ENCODE data around the gene ISCA2. TPM values are rescaled to one million over a fixed set of nuclear protein-coding genes. Genes with fewer than 3 reads are reported as not detected.

ISCA2 gene
- total RNA-seq, 2 donors from 2014 or later: 20.4 to 22.3 TPM

DNA sequence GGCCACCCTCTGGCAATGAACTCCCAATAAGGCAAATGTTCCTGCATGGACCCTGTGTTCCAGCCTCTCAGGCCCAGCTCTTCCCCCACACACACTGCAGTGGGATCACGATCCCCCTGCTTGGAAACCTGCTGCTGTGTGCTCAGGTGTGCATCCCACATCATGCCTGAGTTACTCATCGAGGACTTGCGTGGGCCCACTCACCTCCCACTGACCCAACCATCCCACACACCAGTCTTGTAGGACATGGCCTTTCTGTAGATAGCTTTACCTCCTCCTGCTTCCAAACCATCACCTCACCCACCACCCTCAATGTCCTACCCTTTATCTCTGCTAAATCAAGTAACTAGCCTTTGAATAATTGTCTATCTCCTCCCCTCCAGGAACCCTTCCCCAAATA is 25.1 kb upstream of the ISCA2 start:
- H3K9me3 ChIP-seq: no peaks in the 10 kb centered on the region
- H3K27ac ChIP-seq: no peak overlapping the region
- DNase-seq (ENCODE audit: low spot score): no peak
- peaks cover 11% of the 10 kb centered on the region for H3K36me3 ChIP-seq
- H3K4me1 ChIP-seq: peaks cover 0 to 22% of the 10 kb centered on the region in 2 donors
- H3K4me3 ChIP-seq: no peak overlapping the region
- no peaks in the 10 kb centered on the region for H3K27me3 ChIP-seq
- no peak for TF ChIP-seq CTCF (IDR thresholded peaks at IDR 0.05)

DNA sequence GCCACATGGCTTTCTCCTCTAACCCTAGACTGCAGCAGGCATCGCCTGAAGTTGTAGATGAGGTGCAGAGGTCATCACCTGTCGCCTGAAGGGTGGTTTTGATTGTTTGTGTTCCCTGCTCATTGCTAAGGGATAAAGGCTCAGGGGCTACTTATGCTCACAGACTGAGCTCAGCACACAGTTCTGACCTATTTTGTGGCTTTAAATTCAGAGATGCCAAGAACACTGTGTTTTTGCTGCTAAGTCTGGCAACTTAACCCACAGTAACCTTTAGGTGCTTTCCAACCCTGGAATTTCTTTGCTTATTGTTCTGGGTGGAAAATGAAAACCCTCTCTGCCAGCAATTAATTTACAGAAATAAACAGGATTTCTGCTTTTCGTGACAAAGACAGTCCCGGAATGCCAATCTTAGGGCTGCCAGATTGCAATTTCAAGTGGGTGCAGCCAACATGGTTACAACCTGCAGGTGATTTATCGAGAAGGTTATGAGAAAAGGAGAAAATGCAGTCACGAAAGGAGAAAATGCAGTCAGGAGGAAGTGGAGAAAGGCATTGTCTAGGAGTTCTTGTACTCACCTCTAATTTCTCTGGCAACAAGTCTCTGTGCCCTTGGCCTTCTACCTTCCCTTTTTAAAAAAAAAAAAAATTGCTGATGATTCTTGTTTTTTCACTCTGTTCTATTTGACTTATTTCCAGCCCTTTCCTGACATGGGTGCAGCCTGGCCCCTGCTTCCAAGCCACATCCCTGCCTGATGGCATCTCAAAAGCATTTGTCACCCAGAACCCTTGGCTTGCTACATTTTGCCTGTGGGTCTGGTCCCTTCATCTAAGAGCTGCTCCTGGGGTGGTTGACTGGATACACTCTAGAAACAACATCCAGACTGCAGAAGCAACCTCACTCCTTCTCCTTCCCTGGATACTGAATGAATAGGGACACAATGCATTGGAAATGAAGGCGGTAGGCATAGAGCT is 23.7 kb upstream of the ISCA2 start:
- no peak overlapping the region for H3K27ac ChIP-seq
- H3K9me3 ChIP-seq: no peaks in the 10 kb centered on the region
- no peak for DNase-seq (ENCODE audit: low spot score)
- no peaks in the 10 kb centered on the region for H3K27me3 ChIP-seq
- no peak overlapping the region for H3K4me3 ChIP-seq
- peaks cover 0 to 22% of the 10 kb centered on the region in 2 donors for H3K4me1 ChIP-seq
- H3K36me3 ChIP-seq: peaks cover 20% of the 10 kb centered on the region
- TF ChIP-seq CTCF (IDR thresholded peaks at IDR 0.05): no peak

- Histone ChIP-seq H3K36me3 (peaks cover 20% of the 10 kb centered on the region), H3K27ac (no peak overlapping the region), H3K4me3 (no peak overlapping the region), H3K27me3 (no peaks in the 10 kb centered on the region), H3K9me3 (no peaks in the 10 kb centered on the region), H3K4me1 (peaks cover 0 to 30% of the 10 kb centered on the region in 2 donors)
- no peak for TF ChIP-seq CTCF (IDR thresholded peaks at IDR 0.05)
- DNase-seq (ENCODE audit: low spot score): no peak
These were observed 21.0 kb upstream of the ISCA2 start for GRCh38 chr14:74472601-74473000.

DNA sequence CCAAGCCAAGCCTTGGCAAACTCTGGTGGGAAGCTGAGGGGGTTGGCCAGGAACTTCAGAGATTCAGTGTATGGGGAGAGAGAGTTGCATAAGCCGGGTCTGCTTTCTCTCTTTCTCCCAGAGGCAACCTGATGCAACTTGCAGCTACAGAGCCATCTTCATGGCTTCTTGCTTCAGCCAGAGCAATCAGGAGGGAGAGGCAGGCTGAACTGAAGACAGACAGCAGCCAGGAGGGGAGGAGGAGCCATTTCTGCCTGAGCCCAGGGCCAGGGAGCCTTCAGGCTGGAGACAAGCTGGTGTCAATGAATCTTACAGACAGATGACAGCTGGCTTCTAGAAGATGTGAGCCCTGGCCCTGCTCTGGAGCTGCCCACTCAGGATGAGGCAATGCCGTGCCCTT is 19.2 kb upstream of the ISCA2 start:
- Histone ChIP-seq H3K9me3 (no peaks in the 10 kb centered on the region), H3K27me3 (no peaks in the 10 kb centered on the region), H3K36me3 (peaks cover 23% of the 10 kb centered on the region), H3K4me3 (no peak overlapping the region), H3K4me1 (peaks cover 0 to 20% of the 10 kb centered on the region in 2 donors), H3K27ac (no peak overlapping the region)
- no peak for DNase-seq (ENCODE audit: low spot score)
- no peak for TF ChIP-seq CTCF (IDR thresholded peaks at IDR 0.05)

DNA sequence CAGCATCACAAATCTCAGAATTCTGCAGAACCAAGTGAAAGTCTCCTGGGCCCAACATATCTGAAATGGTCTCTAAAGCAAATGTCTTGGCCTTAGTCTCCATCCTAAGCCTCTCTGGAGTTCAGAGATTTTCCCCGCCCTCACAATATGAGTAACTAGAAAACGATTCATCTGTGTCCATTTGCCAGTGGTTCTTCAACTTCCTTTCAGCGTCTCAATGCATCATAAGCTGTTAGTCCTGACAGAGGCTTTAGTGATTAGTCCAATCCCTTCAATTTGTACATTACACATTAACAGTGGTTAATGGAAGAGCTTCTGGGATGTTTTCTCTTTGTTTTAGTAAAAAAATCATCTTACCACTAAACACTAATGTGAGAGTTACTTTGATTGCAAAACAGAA is 17.9 kb upstream of the ISCA2 start:
- DNase-seq (ENCODE audit: low spot score): no peak
- H3K9me3 ChIP-seq: no peaks in the 10 kb centered on the region
- H3K4me3 ChIP-seq: no peak overlapping the region
- H3K36me3 ChIP-seq: peaks cover 36% of the 10 kb centered on the region
- H3K27me3 ChIP-seq: no peaks in the 10 kb centered on the region
- no peak for TF ChIP-seq CTCF (IDR thresholded peaks at IDR 0.05)
- peaks cover 0 to 8% of the 10 kb centered on the region in 2 donors for H3K4me1 ChIP-seq
- H3K27ac ChIP-seq: no peak overlapping the region

All from right atrium auricular region (tissue), 2 donors.